ENCODE data around the gene KRTAP4-16.

DNA sequence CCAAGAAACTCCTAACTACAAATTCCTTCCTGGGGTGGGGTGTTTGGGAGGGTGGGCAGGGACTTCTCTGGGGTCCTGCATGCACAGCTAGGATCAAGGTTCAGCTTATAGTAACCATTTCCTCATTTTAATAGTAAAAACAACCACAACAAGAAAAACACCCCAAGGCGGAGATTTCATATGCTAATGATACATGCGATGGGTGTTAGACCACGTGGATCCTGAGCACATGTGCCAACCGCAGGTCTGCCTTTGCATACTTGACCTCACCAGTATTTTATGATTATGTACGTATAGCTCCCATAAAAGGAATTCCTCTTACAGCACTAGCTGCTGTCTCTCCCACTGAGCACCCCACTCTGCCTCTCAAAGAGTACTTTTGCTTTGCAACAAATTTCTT is 14.3 kb upstream of the KRTAP4-16 start:
- TF ChIP-seq, protein P1, sequence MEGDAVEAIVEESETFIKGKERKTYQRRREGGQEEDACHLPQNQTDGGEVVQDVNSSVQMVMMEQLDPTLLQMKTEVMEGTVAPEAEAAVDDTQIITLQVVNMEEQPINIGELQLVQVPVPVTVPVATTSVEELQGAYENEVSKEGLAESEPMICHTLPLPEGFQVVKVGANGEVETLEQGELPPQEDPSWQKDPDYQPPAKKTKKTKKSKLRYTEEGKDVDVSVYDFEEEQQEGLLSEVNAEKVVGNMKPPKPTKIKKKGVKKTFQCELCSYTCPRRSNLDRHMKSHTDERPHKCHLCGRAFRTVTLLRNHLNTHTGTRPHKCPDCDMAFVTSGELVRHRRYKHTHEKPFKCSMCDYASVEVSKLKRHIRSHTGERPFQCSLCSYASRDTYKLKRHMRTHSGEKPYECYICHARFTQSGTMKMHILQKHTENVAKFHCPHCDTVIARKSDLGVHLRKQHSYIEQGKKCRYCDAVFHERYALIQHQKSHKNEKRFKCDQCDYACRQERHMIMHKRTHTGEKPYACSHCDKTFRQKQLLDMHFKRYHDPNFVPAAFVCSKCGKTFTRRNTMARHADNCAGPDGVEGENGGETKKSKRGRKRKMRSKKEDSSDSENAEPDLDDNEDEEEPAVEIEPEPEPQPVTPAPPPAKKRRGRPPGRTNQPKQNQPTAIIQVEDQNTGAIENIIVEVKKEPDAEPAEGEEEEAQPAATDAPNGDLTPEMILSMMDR (IDR thresholded peaks at IDR 0.05 in 4 of 5, conservative IDR thresholded peaks at IDR 0.05 in 1 of 5), result no peak
- TF ChIP-seq POLR2A (IDR thresholded peaks at IDR 0.05), result no peak
